Liver (tissue), 3 donors: ENCODE results near the gene PTPN9.

ENCODE experiments used
- GABPA ChIP-seq, 2 donors: IDR thresholded peaks in 1 of 2; conservative IDR thresholded peaks in 1 of 2; 2 replicates each; pipeline ENCODE4 v1.6.1; 2016; ENCODE audit warnings: antibody characterized with exemption in 2 of 2, mild to moderate bottlenecking in 1 of 2, moderate library complexity in 1 of 2
- MAX ChIP-seq: IDR thresholded peaks from 2 replicates; pipeline ENCODE4 v1.6.1; 2016; ENCODE audit warnings: antibody characterized with exemption
- TF ChIP-seq, protein P1 (sequence below): fragments of 150-350 bp; IDR thresholded peaks from 2 replicates; pipeline ENCODE4 v1.5.1; 2017; ENCODE audit warnings: improper control_type of control experiment, low read depth, low read length; ENCODE audit not compliant: missing input control
- donor health status: healthy.
- donor health status: healthy.

DNA sequence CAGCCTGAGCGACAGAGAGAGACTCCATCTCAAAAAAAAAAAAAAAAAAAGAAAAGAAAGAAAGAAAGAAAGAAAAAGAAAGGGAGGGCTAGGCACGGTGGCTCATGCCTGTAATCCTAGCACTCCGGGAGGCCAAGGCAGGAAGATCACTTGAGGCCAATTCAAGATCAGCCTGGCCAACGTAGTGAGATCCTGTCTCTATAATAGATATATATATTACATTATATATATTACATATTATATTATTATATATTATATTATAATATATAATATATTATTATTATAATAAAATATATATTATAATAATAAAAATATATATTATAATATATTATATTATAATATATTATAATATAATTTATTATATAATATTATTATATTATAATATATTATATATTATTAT lies 48.9 kb downstream of the PTPN9 start:
- TF ChIP-seq, protein P1, sequence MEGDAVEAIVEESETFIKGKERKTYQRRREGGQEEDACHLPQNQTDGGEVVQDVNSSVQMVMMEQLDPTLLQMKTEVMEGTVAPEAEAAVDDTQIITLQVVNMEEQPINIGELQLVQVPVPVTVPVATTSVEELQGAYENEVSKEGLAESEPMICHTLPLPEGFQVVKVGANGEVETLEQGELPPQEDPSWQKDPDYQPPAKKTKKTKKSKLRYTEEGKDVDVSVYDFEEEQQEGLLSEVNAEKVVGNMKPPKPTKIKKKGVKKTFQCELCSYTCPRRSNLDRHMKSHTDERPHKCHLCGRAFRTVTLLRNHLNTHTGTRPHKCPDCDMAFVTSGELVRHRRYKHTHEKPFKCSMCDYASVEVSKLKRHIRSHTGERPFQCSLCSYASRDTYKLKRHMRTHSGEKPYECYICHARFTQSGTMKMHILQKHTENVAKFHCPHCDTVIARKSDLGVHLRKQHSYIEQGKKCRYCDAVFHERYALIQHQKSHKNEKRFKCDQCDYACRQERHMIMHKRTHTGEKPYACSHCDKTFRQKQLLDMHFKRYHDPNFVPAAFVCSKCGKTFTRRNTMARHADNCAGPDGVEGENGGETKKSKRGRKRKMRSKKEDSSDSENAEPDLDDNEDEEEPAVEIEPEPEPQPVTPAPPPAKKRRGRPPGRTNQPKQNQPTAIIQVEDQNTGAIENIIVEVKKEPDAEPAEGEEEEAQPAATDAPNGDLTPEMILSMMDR, result no peak
- TF ChIP-seq MAX (no peak), GABPA (IDR thresholded peaks at IDR 0.05 in 1 of 2, conservative IDR thresholded peaks at IDR 0.05 in 1 of 2) (no peak)
